CD14-positive monocyte (primary cell): Measurements from ENCODE around the gene KRT17. TPM values are rescaled to one million over a fixed set of nuclear protein-coding genes. Genes with fewer than 3 reads are reported as not detected.

ENCODE experiments used
- DNase-seq, 3 donors: peaks; one replicate each; pipeline ENCODE4 v3.0.0-alpha.2; 2011 to 2022
- H2AFZ ChIP-seq: 2 replicates; pipeline ENCODE4 v1.6.0; 2012; ENCODE audit warnings: mild to moderate bottlenecking, low read depth, low read length, inconsistent platforms; ENCODE audit not compliant: insufficient read depth, poor library complexity, severe bottlenecking
- H3K27ac ChIP-seq, 2 donors: 1 replicate in 1 of 2; 2 replicates in 1 of 2; pipeline ENCODE4 v1.5.1; 2012 to 2013; ENCODE audit warnings: low read length in 2 of 2, control low read depth in 1 of 2, inconsistent platforms in 1 of 2, low read depth in 1 of 2, mild to moderate bottlenecking in 1 of 2
- H3K27me3 ChIP-seq, 2 donors: one replicate each; pipeline versions ENCODE4 v1.6.0 to v1.6.1; 2011 to 2013; ENCODE audit warnings: low read length in 2 of 2; ENCODE audit not compliant: control insufficient read depth in 2 of 2, insufficient read depth in 2 of 2
- H3K36me3 ChIP-seq, 2 donors: replicated peaks in 1 of 2; 1 replicate in 1 of 2; 2 replicates in 1 of 2; pipeline versions ENCODE4 v1.5.1 to v1.6.1; 2012 to 2013; ENCODE audit warnings: low read length in 2 of 2, control low read depth in 1 of 2, inconsistent platforms in 1 of 2, mild to moderate bottlenecking in 1 of 2; ENCODE audit not compliant: insufficient read depth in 2 of 2, control insufficient read depth in 1 of 2
- H3K4me1 ChIP-seq, 2 donors: 1 replicate in 1 of 2; 2 replicates in 1 of 2; pipeline versions ENCODE4 v1.5.1 to v1.6.1; 2012 to 2013; ENCODE audit warnings: low read length in 2 of 2, control low read depth in 1 of 2, inconsistent platforms in 1 of 2, mild to moderate bottlenecking in 1 of 2, moderate library complexity in 1 of 2; ENCODE audit not compliant: insufficient read depth in 2 of 2, control insufficient read depth in 1 of 2
- H3K4me2 ChIP-seq: replicated peaks from 2 replicates; pipeline ENCODE3; 2012; ENCODE audit warnings: low read length, moderate library complexity, mild to moderate bottlenecking; ENCODE audit not compliant: poor library complexity, severe bottlenecking; ENCODE audit errors: extremely low read depth
- H3K4me3 ChIP-seq, 3 experiments: fragments of 200-600 bp in 1 of 3; sonication (generic) in 1 of 3; replicated peaks in 1 of 3; 1 replicate in 2 of 3; 2 replicates in 1 of 3; pipeline ENCODE4 v1.5.1; 2011 to 2013; ENCODE audit warnings: low read length in 3 of 3, mild to moderate bottlenecking in 3 of 3, control low read depth in 2 of 3, low read depth in 2 of 3, inconsistent platforms in 1 of 3, moderate library complexity in 1 of 3
- H3K79me2 ChIP-seq: 2 replicates; pipeline ENCODE4 v1.6.0; 2012; ENCODE audit warnings: mild to moderate bottlenecking, control low read depth, inconsistent platforms, low read length, moderate library complexity; ENCODE audit not compliant: insufficient read depth
- H3K9ac ChIP-seq: 2 replicates; pipeline ENCODE4 v1.6.0; 2017; ENCODE audit warnings: low read length, mild to moderate bottlenecking; ENCODE audit not compliant: insufficient read depth, poor library complexity, severe bottlenecking
- H3K9me3 ChIP-seq, 2 donors: replicated peaks in 1 of 2; 1 replicate in 1 of 2; 2 replicates in 1 of 2; pipeline versions ENCODE4 v1.5.1 to v1.6.1; 2012 to 2013; ENCODE audit warnings: low read length in 2 of 2, control low read depth in 1 of 2; ENCODE audit not compliant: control insufficient read depth in 1 of 2, insufficient read depth in 1 of 2
- H4K20me1 ChIP-seq: 2 replicates; pipeline ENCODE4 v1.6.0; 2012; ENCODE audit warnings: mild to moderate bottlenecking, low read length, control low read depth, moderate library complexity; ENCODE audit not compliant: insufficient read depth
- H3K27ac Mint-ChIP-seq, 7 donors: one replicate each; pipeline ENCODE4 v1.8.0; 2020; ENCODE audit warnings: mild to moderate bottlenecking in 7 of 7, mixed read lengths in 7 of 7, moderate library complexity in 6 of 7, inconsistent platforms in 2 of 7
- H3K27me3 Mint-ChIP-seq, 3 donors: one replicate each; pipeline ENCODE4 v1.8.0; 2021 to 2022; ENCODE audit warnings: low read depth in 3 of 3, mild to moderate bottlenecking in 3 of 3, mixed read lengths in 3 of 3, moderate library complexity in 3 of 3, inconsistent platforms in 1 of 3
- H3K36me3 Mint-ChIP-seq, 2 donors: one replicate each; pipeline ENCODE4 v1.8.0; 2020; ENCODE audit warnings: mixed read lengths in 2 of 2, inconsistent platforms in 1 of 2, mild to moderate bottlenecking in 1 of 2
- H3K4me1 Mint-ChIP-seq: one replicate; pipeline ENCODE4 v1.8.0; 2020; ENCODE audit warnings: mild to moderate bottlenecking, mixed read lengths
- H3K4me3 Mint-ChIP-seq, 2 donors: one replicate each; pipeline ENCODE4 v1.8.0; 2020; ENCODE audit warnings: mild to moderate bottlenecking in 2 of 2, mixed read lengths in 2 of 2, moderate library complexity in 1 of 2
- H3K9me3 Mint-ChIP-seq, 7 donors: one replicate each; pipeline ENCODE4 v1.8.0; 2020 to 2022; ENCODE audit warnings: mixed read lengths in 7 of 7, mild to moderate bottlenecking in 6 of 7, moderate library complexity in 6 of 7, inconsistent platforms in 2 of 7
- CTCF ChIP-seq: fragments of 200-600 bp; IDR thresholded peaks from one replicate; pipeline ENCODE4 v1.8.0; 2022; ENCODE audit warnings: antibody characterized with exemption, mild to moderate bottlenecking
- WGBS: methylation state at CpG from one replicate; pipeline ENCODE4 v1.1.5; 2013; ENCODE audit warnings: missing lambda C conversion rate; ENCODE audit not compliant: insufficient coverage; 5-methylcytosine and 5-hydroxymethylcytosine counted together
- intact Hi-C, 2 donors: fragments of 100-400 bp; cut with micrococcal nuclease; formaldehyde crosslinking; loops; one replicate each; pipeline versions ENCODE4 v1.15.0 to v1.15.1; 2023
- polyA plus RNA-seq, 3 donors: library from polyadenylated mRNA; depleted of rRNA in 1 of 3; unstranded in 2 of 3; stranded (reverse) in 1 of 3; fragments of 300-500 nt in 2 of 3; fragments of >200 nt in 1 of 3; fragmentation: Illumina TruSeq in 2 of 3; gene quantifications; 1 replicate in 2 of 3; 2 replicates in 1 of 3; pipeline ENCODE4 v1.2.3, GENCODE V29; 2012 to 2021

KRT17 gene
- polyA plus RNA-seq, 3 donors = 0.49 TPM; not detected in 2

- intact Hi-C loops = no loop called here
- H3K27ac Mint-ChIP-seq = no peak overlapping the region
- Histone ChIP-seq H2AFZ (no peak overlapping the region), H3K4me2 (no peak overlapping the region), H3K4me3 (no peak overlapping the region), H3K27me3 (no peaks in the 10 kb centered on the region), H3K79me2 (no peaks in the 10 kb centered on the region), H3K4me1 (no peaks in the 10 kb centered on the region), H3K9ac (no peak overlapping the region), H4K20me1 (no peaks in the 10 kb centered on the region), H3K9me3 (no peaks in the 10 kb centered on the region), H3K36me3 (no peaks in the 10 kb centered on the region), H3K27ac (no peak overlapping the region)
- H3K9me3 Mint-ChIP-seq = no peaks in the 10 kb centered on the region
- H3K4me1 Mint-ChIP-seq = no peaks in the 10 kb centered on the region
- 94% methylated on average over 19 of the region's 24 CpGs for WGBS
- H3K27me3 Mint-ChIP-seq = peaks cover 2 to 5% (median 3%) of the 10 kb centered on the region in 3 donors
- TF ChIP-seq CTCF = no peak
- H3K4me3 Mint-ChIP-seq = no peak overlapping the region
- no peak for DNase-seq
- H3K36me3 Mint-ChIP-seq = no peaks in the 10 kb centered on the region
These were observed 30.6 kb upstream of the KRT17 start for GRCh38 chr17:41654678-41655607.

- Histone ChIP-seq H3K4me3 (no peak overlapping the region), H2AFZ (no peak overlapping the region), H3K36me3 (no peaks in the 10 kb centered on the region), H3K27ac (no peak overlapping the region), H3K27me3 (no peaks in the 10 kb centered on the region), H3K79me2 (no peaks in the 10 kb centered on the region), H3K9ac (no peak overlapping the region), H4K20me1 (no peaks in the 10 kb centered on the region), H3K9me3 (no peaks in the 10 kb centered on the region), H3K4me2 (no peak overlapping the region), H3K4me1 (peaks cover 0 to 1% of the 10 kb centered on the region in 2 donors)
- WGBS = 84% methylated on average over 10 of the region's 14 CpGs
- H3K27ac Mint-ChIP-seq = no peak overlapping the region
- intact Hi-C loops = no loop called here
- no peak for TF ChIP-seq CTCF
- no peak for DNase-seq
- H3K27me3 Mint-ChIP-seq = peaks cover 0 to 5% (median 3%) of the 10 kb centered on the region in 3 donors
- H3K9me3 Mint-ChIP-seq = no peaks in the 10 kb centered on the region
- no peaks in the 10 kb centered on the region for H3K36me3 Mint-ChIP-seq
- H3K4me1 Mint-ChIP-seq = no peaks in the 10 kb centered on the region
- H3K4me3 Mint-ChIP-seq = no peak overlapping the region
These were observed 29.7 kb upstream of the KRT17 start for GRCh38 chr17:41653892-41654677.
